ENCODE measurements around the gene PLPP2.
A peak's percentile ranks its signal among the peaks of the same experiment; 100 is the strongest.

PLPP2 gene

GRCh38 chr19:291561-292280 is 518 bp upstream of the PLPP2 start:
- H3K27ac ChIP-seq (ENCODE audit: low read depth, low read length, severe bottlenecking) = no peak overlapping the region
- no peaks in the 10 kb centered on the region for H3K9me3 ChIP-seq (ENCODE audit: control insufficient read depth, low read length)
- 94 to 96% methylated on average over 52 to 58 of the region's 71 CpGs for WGBS, 2 experiments (ENCODE audit: insufficient coverage in 2 of 2)
- peaks cover 12% of the 10 kb centered on the region for H3K4me1 ChIP-seq (ENCODE audit: control insufficient read depth, insufficient read depth, low read length, poor library complexity, severe bottlenecking)
- H3K4me3 ChIP-seq (ENCODE audit: extremely low read depth, insufficient read depth, low read length, poor library complexity, severe bottlenecking) = no peak overlapping the region
- H3K36me3 ChIP-seq (ENCODE audit: control insufficient read depth, insufficient read depth, low read length) = no peaks in the 10 kb centered on the region

- 8 to 12% methylated on average over 23 to 32 of the region's 51 CpGs for WGBS, 2 experiments (ENCODE audit: insufficient coverage in 2 of 2)
- Histone ChIP-seq H3K4me1 (ENCODE audit: control insufficient read depth, insufficient read depth, low read length, poor library complexity, severe bottlenecking) (peaks cover 8% of the 10 kb centered on the region), H3K36me3 (ENCODE audit: control insufficient read depth, insufficient read depth, low read length) (no peaks in the 10 kb centered on the region), H3K9me3 (ENCODE audit: control insufficient read depth, low read length) (no peaks in the 10 kb centered on the region), H3K4me3 (ENCODE audit: extremely low read depth, insufficient read depth, low read length, poor library complexity, severe bottlenecking) (peak overlapping the region; percentile 37), H3K27ac (ENCODE audit: low read depth, low read length, severe bottlenecking) (no peak overlapping the region)
These were observed 714 bp downstream of the PLPP2 start for GRCh38 chr19:290372-291005.

- Histone ChIP-seq H3K4me1 (ENCODE audit: control insufficient read depth, insufficient read depth, low read length, poor library complexity, severe bottlenecking) (peaks cover 5% of the 10 kb centered on the region), H3K9me3 (ENCODE audit: control insufficient read depth, low read length) (no peaks in the 10 kb centered on the region), H3K4me3 (ENCODE audit: extremely low read depth, insufficient read depth, low read length, poor library complexity, severe bottlenecking) (peak overlapping the region; percentile 37), H3K27ac (ENCODE audit: low read depth, low read length, severe bottlenecking) (no peak overlapping the region), H3K36me3 (ENCODE audit: control insufficient read depth, insufficient read depth, low read length) (no peaks in the 10 kb centered on the region)
- WGBS, 2 experiments (ENCODE audit: insufficient coverage in 2 of 2) = 37 to 40% methylated on average over 19 to 22 of the region's 26 CpGs
These were observed 1.4 kb downstream of the PLPP2 start for GRCh38 chr19:289651-290371.

- Histone ChIP-seq H3K9me3 (ENCODE audit: control insufficient read depth, low read length) (no peaks in the 10 kb centered on the region), H3K4me1 (ENCODE audit: control insufficient read depth, insufficient read depth, low read length, poor library complexity, severe bottlenecking) (peaks cover 5% of the 10 kb centered on the region), H3K4me3 (ENCODE audit: extremely low read depth, insufficient read depth, low read length, poor library complexity, severe bottlenecking) (no peak overlapping the region), H3K27ac (ENCODE audit: low read depth, low read length, severe bottlenecking) (no peak overlapping the region), H3K36me3 (ENCODE audit: control insufficient read depth, insufficient read depth, low read length) (no peaks in the 10 kb centered on the region)
- WGBS, 2 experiments (ENCODE audit: insufficient coverage in 2 of 2) = 85% methylated on average over 8 to 10 of the region's 10 CpGs
These were observed 2.3 kb downstream of the PLPP2 start for GRCh38 chr19:288911-289310.

GRCh38 chr19:287381-287871 is 3.8 kb downstream of the PLPP2 start:
- Histone ChIP-seq H3K27ac (ENCODE audit: low read depth, low read length, severe bottlenecking) (no peak overlapping the region), H3K4me3 (ENCODE audit: extremely low read depth, insufficient read depth, low read length, poor library complexity, severe bottlenecking) (no peak overlapping the region), H3K36me3 (ENCODE audit: control insufficient read depth, insufficient read depth, low read length) (no peaks in the 10 kb centered on the region), H3K9me3 (ENCODE audit: control insufficient read depth, low read length) (no peaks in the 10 kb centered on the region), H3K4me1 (ENCODE audit: control insufficient read depth, insufficient read depth, low read length, poor library complexity, severe bottlenecking) (peaks cover 5% of the 10 kb centered on the region)
- WGBS, 2 experiments (ENCODE audit: insufficient coverage in 2 of 2) = 94 to 97% methylated on average over 17 to 19 of the region's 19 CpGs

- WGBS, 2 experiments (ENCODE audit: insufficient coverage in 2 of 2) = 86 to 91% methylated on average over 5 to 7 of the region's 10 CpGs
- Histone ChIP-seq H3K4me1 (ENCODE audit: control insufficient read depth, insufficient read depth, low read length, poor library complexity, severe bottlenecking) (no peaks in the 10 kb centered on the region), H3K9me3 (ENCODE audit: control insufficient read depth, low read length) (no peaks in the 10 kb centered on the region), H3K27ac (ENCODE audit: low read depth, low read length, severe bottlenecking) (no peak overlapping the region), H3K4me3 (ENCODE audit: extremely low read depth, insufficient read depth, low read length, poor library complexity, severe bottlenecking) (no peak overlapping the region), H3K36me3 (ENCODE audit: control insufficient read depth, insufficient read depth, low read length) (no peaks in the 10 kb centered on the region)
These were observed 7.8 kb downstream of the PLPP2 start for GRCh38 chr19:283395-283794.

- WGBS, 2 experiments (ENCODE audit: insufficient coverage in 2 of 2) = 85 to 100% methylated on average over 2 to 7 of the region's 13 CpGs
- Histone ChIP-seq H3K9me3 (ENCODE audit: control insufficient read depth, low read length) (no peaks in the 10 kb centered on the region), H3K36me3 (ENCODE audit: control insufficient read depth, insufficient read depth, low read length) (no peaks in the 10 kb centered on the region), H3K4me1 (ENCODE audit: control insufficient read depth, insufficient read depth, low read length, poor library complexity, severe bottlenecking) (no peaks in the 10 kb centered on the region), H3K4me3 (ENCODE audit: extremely low read depth, insufficient read depth, low read length, poor library complexity, severe bottlenecking) (no peak overlapping the region), H3K27ac (ENCODE audit: low read depth, low read length, severe bottlenecking) (no peak overlapping the region)
These were observed 8.7 kb downstream of the PLPP2 start for GRCh38 chr19:282501-282900.

- no peak overlapping the region for H3K27ac ChIP-seq (ENCODE audit: low read depth, low read length, severe bottlenecking)
- H3K4me1 ChIP-seq (ENCODE audit: control insufficient read depth, insufficient read depth, low read length, poor library complexity, severe bottlenecking) = no peaks in the 10 kb centered on the region
- no peak overlapping the region for H3K4me3 ChIP-seq (ENCODE audit: extremely low read depth, insufficient read depth, low read length, poor library complexity, severe bottlenecking)
- WGBS, 2 experiments (ENCODE audit: insufficient coverage in 2 of 2) = 91 to 96% methylated on average over 6 to 7 of the region's 10 CpGs
- H3K36me3 ChIP-seq (ENCODE audit: control insufficient read depth, insufficient read depth, low read length) = no peaks in the 10 kb centered on the region
- H3K9me3 ChIP-seq (ENCODE audit: control insufficient read depth, low read length) = no peaks in the 10 kb centered on the region
These were observed 9.2 kb downstream of the PLPP2 start for GRCh38 chr19:281992-282391.

GRCh38 chr19:281156-281853 is 9.9 kb downstream of the PLPP2 start:
- Histone ChIP-seq H3K9me3 (ENCODE audit: control insufficient read depth, low read length) (no peaks in the 10 kb centered on the region), H3K36me3 (ENCODE audit: control insufficient read depth, insufficient read depth, low read length) (no peaks in the 10 kb centered on the region), H3K27ac (ENCODE audit: low read depth, low read length, severe bottlenecking) (no peak overlapping the region), H3K4me3 (ENCODE audit: extremely low read depth, insufficient read depth, low read length, poor library complexity, severe bottlenecking) (no peak overlapping the region), H3K4me1 (ENCODE audit: control insufficient read depth, insufficient read depth, low read length, poor library complexity, severe bottlenecking) (no peaks in the 10 kb centered on the region)
- 86 to 87% methylated on average over 14 of the region's 16 CpGs for WGBS, 2 experiments (ENCODE audit: insufficient coverage in 2 of 2)

- Histone ChIP-seq H3K9me3 (ENCODE audit: control insufficient read depth, low read length) (no peaks in the 10 kb centered on the region), H3K36me3 (ENCODE audit: control insufficient read depth, insufficient read depth, low read length) (no peaks in the 10 kb centered on the region), H3K4me3 (ENCODE audit: extremely low read depth, insufficient read depth, low read length, poor library complexity, severe bottlenecking) (no peak overlapping the region), H3K4me1 (ENCODE audit: control insufficient read depth, insufficient read depth, low read length, poor library complexity, severe bottlenecking) (no peaks in the 10 kb centered on the region), H3K27ac (ENCODE audit: low read depth, low read length, severe bottlenecking) (no peak overlapping the region)
- WGBS, 2 experiments (ENCODE audit: insufficient coverage in 2 of 2) = 39 to 62% methylated on average over 8 to 11 of the region's 12 CpGs
These were observed 10.6 kb downstream of the PLPP2 start for GRCh38 chr19:280541-281009.
